ENCODE measurements around the gene SLIT1.
A peak's percentile ranks its signal among the peaks of the same experiment; 100 is the strongest.

The SLIT1 gene

GRCh38 chr10:97140049-97140846, 45.5 kb downstream of the SLIT1 start:
- peak; percentile 17 for DNase-seq (ENCODE audit: low read depth, low spot score)

DNA sequence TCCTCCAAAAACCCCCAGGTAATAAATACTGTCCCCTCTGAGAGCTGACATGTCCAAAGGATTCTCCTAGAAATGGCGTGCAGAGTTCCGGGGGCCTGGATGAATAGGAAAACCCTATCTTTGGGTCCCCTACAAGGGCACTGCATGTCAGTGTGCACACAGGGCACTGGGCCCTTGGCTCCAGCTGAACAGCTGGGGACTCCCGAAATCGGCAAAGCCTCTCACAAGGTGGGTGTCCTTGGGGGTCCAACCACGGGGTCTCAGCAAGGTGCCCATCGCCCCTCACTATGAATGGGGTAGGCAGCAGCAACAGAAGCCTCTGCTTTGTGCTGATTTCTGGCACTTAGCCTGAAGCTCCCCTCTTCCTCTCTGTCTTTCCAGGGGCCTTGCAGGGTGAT, 46.1 kb downstream of the SLIT1 start:
- no peak for DNase-seq (ENCODE audit: low read depth, low spot score)

DNA sequence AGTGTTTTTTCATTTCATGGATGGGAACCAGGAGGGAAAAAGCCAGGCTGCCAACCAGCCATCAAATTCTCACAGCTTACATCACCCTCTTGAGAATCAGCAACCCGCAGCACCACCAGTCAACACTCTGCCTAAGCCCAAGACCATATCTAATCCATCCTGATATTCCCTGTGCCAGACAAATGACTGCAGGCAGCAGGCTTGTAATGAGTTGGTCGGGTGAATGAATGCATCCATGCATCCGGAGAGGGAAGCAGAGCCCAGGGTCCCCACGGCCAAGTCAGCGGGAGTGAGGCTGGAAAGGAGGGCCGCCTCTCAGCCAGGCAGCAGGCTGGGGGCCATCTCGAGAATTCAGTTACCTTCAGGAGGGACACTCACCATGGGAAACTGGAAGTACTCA, 46.9 kb downstream of the SLIT1 start:
- peak; percentile 13 for DNase-seq (ENCODE audit: low read depth, low spot score)

DNA sequence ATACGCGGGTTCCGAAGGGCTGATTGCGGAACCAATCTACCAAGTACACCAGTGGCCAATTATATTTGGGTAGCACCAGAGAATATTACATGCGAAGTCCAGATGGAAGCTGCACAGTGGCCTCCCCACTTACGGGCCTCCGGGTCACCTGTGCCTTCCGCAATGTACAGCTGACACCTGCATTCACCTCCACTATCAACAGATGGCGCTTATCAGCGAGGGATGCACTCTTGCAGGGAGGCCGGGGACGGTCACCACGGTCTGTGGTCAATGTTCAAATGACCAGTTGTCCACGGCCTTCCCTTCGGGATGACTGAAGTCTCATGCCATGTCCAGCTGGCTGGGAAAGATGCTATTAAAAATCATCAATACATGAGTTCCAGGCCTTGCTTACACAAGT, 47.6 kb downstream of the SLIT1 start:
- no peak for DNase-seq (ENCODE audit: low read depth, low spot score)

- DNase-seq (ENCODE audit: low read depth, low spot score) = no peak
These were observed 49.0 kb downstream of the SLIT1 start for GRCh38 chr10:97136756-97137155.

DNA sequence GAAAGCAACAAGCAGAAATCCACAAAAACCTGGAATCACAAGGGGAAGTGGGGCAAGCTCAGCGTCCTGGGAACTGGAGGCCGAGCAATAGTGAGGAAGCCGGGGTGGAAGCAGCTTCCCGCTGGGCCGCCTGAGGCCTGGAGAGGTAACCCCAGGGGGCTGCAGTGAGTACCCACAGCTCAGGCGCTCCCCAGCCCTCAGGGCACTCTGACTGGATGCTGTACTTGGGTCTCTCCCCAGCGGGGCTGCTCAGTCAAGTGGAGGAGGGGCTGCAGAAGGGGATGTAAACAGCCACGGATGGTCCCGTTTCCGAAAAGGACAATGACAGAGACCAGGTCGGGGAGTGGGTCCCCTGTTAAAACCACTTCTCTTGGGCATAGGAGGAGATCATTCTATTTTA, 50.3 kb downstream of the SLIT1 start:
- DNase-seq (ENCODE audit: low read depth, low spot score) = no peak

- no peak for DNase-seq (ENCODE audit: low read depth, low spot score)
These were observed 50.8 kb downstream of the SLIT1 start for GRCh38 chr10:97134983-97135382.

DNA sequence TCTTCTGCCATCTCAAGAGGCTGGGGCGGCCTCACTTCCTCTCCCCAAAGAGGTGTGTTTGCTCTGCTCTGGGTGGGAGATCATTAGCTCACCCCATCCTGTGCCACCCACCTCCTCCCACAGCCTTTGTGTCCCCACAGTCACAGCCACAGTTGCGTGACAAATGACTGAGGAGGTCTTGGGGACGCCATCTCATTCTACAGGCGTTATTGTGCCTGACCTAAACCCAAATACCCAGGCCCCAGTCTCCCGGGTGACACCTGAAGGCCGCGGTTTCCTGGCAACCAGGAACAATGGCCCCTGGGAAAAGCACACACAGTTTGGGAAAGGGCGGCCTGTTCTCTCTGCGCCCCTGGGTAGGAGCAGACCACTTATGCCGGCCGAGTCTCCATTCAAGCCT, 51.6 kb downstream of the SLIT1 start:
- no peak for DNase-seq (ENCODE audit: low read depth, low spot score)

- no peak for DNase-seq (ENCODE audit: low read depth, low spot score)
These were observed 53.5 kb downstream of the SLIT1 start for GRCh38 chr10:97132273-97132672.

DNA sequence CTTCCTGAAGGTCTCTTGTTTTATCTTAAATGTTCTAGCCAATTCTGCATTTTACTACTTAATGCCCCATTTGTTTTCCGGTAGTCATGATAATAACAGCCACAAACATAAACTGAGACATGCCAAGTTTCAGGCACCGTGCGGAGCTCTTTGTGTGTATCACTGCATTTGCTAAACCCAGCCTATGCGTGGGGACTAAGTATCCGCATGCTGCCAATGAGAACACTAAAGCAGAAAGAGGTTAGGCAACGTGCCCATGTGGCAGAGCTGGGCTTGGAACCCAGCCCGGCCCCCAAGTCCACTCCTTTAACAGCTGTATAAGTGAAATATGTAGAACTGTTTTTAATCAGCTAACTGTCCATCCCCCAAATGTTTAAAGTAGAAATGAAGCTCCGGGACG, 54.1 kb downstream of the SLIT1 start:
- peak; percentile 51 for DNase-seq (ENCODE audit: low read depth, low spot score)

- DNase-seq (ENCODE audit: low read depth, low spot score) = no peak
These were observed 54.6 kb downstream of the SLIT1 start for GRCh38 chr10:97131181-97131628.

- peak; percentile 45 for DNase-seq (ENCODE audit: low read depth, low spot score)
These were observed 56.1 kb downstream of the SLIT1 start for GRCh38 chr10:97129666-97130065.

DNA sequence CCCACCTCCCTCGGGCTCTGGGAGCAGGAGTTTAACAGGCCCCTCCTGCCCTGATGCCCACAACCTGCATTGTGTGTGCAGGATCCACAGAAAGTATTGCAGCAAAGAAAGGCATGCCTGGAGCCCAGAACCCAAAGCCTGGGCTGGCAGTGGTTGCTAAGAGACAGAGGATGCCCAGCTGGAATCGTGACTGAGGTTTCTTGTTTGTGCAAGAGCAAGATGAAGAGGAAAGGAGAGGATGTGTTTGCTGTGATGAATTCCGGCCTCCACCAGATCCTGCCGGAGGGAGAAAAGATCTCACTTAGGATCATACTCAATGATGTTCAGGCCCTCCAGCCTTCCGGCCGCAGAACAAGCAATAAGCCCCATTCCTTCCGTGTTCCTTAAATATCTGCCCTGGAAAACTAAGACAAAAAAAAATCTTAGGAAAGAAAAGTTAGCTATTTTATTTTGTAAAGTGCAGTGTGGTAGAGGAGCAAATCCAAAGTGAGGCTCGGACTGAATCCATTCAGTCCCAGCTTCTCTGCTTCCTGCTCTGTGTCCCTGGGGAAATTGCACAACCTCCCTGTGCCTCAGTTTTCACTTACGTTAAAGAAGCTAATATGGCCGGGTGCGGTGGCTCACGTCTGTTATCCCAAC, 57.1 kb downstream of the SLIT1 start:
- DNase-seq (ENCODE audit: low read depth, low spot score) = peak; percentile 18

DNA sequence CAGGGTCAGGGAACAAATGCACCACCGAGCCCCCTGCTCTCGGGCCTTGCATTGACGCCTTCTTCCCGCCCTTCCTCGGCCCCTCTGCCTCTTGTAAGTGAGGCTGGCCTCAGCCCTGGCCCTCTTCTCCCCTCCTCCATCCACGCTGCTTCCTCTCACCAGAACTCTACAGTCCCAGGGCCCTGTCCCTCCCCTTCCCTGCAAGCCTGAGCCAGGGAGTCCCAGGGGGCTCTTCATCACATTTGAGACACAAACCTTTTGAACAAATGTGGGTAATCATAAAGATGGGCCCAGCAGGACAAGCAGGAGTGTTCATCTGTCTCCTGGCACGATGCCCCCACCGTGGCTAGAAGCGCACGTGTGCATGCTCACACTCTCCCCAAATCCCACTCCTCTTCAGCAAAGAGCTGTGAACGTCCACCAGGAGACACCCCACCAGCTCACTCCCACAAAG, 57.7 kb downstream of the SLIT1 start:
- no peak for DNase-seq (ENCODE audit: low read depth, low spot score)

DNA sequence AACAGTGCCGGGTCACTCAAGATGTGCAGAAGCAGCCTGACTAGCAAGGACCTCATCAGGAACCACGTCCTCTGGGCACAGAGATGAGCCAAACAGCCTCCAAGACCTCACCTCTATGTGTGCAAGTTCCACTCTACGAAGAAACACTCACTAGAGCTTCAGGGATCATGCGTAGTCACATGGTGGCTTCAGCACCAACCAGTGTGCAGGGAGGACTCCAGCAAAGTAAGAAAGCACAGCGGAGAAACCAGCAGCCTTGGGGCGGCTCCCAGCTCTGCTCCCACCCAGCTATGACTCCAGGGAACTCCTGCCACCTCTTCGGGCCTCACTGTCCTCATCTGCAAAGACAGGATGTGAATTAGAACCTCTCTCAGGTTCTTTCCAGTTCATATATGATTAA, 58.2 kb downstream of the SLIT1 start:
- no peak for DNase-seq (ENCODE audit: low read depth, low spot score)

DNA sequence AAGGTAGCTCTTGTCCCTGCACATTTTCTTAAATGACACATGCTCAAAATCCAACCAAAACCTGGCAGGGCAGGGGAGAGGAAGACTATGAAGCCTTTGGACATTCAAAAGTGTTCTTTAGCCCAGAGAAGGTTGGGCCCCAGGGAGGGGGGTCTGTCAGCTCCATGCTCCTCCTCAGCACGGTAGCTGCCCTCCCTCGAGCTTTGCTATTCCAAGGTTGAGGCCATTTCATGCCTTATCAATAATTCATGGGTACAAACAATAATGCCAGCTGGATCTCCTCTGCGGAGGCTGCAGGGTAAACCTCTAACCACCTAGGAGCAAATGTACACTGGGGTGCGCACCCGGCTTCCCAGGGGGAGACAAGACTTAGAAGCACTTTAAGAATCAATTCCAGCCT, 61.5 kb downstream of the SLIT1 start:
- DNase-seq (ENCODE audit: low read depth, low spot score) = no peak

GRCh38 chr10:97123765-97124164, 62.0 kb downstream of the SLIT1 start:
- DNase-seq (ENCODE audit: low read depth, low spot score) = no peak

DNA sequence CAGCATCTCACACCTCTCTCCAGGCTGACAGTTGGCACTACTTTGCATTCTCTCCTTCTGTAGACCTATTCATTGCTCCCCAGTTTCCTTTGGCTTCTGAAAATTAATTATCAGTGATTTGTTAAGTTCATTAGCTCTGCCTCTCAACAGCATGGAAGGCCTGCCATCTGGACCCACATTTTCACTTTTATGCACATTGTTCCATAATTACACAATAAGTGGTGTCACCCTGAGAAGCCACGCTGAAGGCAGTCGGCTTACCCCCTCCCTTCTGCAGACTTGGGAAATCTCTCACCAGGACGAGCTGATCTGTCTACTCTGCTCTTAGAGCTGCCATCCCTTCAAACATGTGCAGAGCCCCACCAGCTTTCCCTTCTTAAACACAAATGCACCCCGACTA, 64.7 kb downstream of the SLIT1 start:
- DNase-seq (ENCODE audit: low read depth, low spot score) = no peak

GRCh38 chr10:97120370-97120769, 65.4 kb downstream of the SLIT1 start:
- no peak for DNase-seq (ENCODE audit: low read depth, low spot score)

- no peak for DNase-seq (ENCODE audit: low read depth, low spot score)
These were observed 66.6 kb downstream of the SLIT1 start for GRCh38 chr10:97119058-97119745.

DNA sequence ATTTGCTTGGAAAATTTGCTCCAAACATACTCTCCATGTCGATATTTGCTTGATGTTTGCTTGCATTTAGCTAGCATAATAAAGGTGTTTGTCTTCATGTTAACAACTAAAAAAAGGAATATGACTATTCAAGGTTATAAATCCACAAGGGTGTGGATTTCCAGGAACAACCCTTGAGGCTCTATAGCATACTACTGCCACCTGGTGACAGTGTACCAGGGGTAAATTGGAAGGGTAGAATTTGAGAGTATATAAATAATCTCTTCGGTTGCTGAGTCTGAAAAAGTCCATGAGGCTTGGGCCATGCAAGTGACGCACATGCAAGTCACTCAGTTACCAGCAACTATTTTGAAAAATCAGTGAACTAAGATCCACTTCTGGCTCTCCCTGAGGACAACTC, 68.4 kb downstream of the SLIT1 start:
- DNase-seq (ENCODE audit: low read depth, low spot score) = no peak

GRCh38 chr10:97116462-97117162, 69.1 kb downstream of the SLIT1 start:
- no peak for DNase-seq (ENCODE audit: low read depth, low spot score)

All from astrocyte of the hippocampus (primary cell).